IPS-NIHi7 (cell line): ENCODE results near the gene CRHR2.
A peak's percentile ranks its signal among the peaks of the same experiment; 100 is the strongest.

Source experiments
- DNase-seq: peaks from one replicate; pipeline ENCODE4 v3.0.0; 2012; ENCODE audit warnings: mixed read lengths; ENCODE audit errors: extremely low spot score

Gene CRHR2

DNA sequence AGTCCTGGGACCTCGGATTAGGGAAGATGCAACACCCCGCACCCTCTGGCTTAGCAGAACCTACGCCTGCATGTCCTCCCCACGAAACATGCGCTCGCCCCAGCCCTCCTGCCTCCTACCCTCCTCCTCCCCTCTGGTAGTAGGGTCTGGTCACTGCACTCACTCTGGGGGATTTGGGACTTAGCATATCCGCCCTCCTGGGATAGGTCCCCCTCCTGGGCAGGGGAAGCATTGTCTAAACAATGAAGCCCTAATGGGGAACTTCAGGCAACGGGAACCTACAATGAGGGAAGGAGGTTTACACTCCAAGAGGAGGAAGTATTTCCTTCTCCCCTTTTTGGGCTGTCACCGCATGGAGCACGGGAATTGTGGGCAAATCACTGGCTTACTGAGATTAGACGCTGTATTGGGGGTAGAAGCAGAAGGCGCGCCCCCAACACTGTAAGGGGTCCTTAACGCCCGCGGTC is 892 bp downstream of the CRHR2 start:
- peak; percentile 74 for DNase-seq

DNA sequence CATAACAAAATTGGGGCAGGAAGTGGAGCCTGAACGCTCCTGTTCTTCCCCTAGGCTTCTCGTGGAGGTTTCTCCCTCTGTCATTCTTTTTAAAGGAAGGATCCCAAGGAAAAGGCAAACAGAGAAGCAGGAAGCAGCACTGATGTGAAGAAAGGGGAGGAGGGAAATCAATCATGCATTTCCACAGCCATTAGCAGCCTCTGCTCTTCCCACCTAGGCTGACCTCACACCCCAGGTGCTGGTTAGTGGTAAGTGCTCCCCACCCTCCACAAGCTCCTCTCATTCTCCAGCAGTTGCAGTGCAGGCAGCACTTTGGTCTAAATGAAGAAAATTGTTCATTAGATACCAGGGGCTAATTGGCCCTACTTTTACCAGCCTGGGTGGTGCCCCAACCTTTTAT is 2.6 kb downstream of the CRHR2 start:
- no peak for DNase-seq

DNA sequence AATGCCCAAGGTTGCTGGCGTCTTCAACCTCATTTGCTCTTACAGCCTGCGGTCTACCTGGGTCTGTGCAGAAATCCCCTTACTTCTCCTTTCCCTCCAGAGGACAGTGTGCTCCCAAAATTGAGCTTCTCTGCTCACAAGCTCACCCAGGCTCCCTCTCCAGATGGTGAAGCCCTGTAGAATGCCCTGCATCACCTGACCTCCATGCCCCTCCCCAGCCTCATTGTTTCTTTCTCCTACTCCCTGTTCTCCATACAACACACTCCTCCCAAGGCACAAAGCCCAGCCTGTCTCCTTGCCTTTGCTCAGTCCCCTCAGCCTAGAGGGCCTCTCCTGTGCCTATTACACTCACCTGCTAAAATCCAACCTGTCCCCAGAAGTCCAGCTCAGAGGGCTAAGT is 3.5 kb downstream of the CRHR2 start:
- DNase-seq: no peak

- DNase-seq: no peak
Measured at GRCh38 chr7:30674876-30675275, 7.4 kb downstream of the CRHR2 start.

GRCh38 chr7:30674420-30674819 is 7.8 kb downstream of the CRHR2 start:
- no peak for DNase-seq

- peak; percentile 91 for DNase-seq
Measured at GRCh38 chr7:30671793-30672465, 10.3 kb downstream of the CRHR2 start.

DNA sequence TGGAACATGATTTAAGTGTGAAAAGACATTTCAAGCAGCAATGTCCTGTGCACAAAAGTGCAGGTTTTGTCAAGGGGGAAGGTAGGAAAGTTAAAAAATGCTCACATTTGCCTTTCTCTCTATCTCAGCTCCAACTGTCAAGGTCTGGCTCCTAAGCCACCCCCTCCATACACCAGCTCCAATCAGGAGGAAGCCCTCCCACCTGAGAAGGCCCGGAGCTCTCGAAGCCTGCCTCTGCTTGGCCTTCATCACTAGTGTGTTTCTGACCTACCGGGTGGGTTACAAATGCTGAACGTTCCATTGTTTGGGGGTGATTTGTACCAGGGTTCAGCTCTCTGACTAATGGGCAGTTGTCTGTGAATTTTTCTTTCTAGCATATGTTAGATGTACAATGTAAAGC is 14.2 kb downstream of the CRHR2 start:
- no peak for DNase-seq

GRCh38 chr7:30667172-30667571 is 15.1 kb downstream of the CRHR2 start:
- no peak for DNase-seq

DNA sequence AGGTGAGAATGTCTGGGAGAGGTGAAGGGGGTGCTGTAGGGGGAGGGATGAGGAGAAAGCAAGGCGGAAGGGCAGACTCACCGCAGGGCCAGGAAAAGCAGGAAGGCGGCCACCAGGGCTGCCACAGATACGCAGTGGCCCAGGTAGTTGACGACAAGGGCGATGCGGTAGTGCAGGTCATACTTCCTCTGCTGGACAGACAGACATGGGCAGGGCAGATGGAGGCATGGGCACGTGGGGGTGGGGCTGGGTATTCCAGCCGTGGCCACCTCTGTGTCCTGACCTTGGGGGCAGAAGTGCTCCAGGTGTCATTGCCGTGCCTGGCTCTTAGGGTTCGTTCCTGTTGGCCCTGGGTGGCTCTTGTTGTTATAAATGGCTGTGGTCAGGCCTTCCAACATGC is 16.8 kb downstream of the CRHR2 start:
- no peak for DNase-seq

DNA sequence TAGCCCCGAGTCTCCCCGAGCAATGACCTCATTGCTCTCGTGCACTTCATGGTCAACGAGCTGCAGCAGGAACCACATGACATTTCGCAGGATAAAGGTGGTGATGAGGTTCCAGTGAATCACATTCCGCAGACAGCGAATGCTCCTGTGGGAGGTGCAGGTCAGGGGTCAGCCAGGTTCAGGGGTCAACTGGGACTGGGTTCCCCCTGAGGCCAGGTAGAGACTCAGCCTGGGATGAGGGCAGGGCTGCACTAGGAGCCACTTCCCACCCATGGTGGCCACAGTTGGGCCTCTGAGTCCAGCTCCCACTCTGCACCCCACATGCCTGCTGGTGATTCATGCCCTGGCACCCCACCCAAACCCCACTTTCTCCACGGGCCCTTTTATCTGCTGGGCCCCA is 17.2 kb downstream of the CRHR2 start:
- DNase-seq: no peak

- no peak for DNase-seq
Measured at GRCh38 chr7:30664184-30664885, 17.9 kb downstream of the CRHR2 start.

- DNase-seq: no peak
Measured at GRCh38 chr7:30663414-30663813, 18.8 kb downstream of the CRHR2 start.

DNA sequence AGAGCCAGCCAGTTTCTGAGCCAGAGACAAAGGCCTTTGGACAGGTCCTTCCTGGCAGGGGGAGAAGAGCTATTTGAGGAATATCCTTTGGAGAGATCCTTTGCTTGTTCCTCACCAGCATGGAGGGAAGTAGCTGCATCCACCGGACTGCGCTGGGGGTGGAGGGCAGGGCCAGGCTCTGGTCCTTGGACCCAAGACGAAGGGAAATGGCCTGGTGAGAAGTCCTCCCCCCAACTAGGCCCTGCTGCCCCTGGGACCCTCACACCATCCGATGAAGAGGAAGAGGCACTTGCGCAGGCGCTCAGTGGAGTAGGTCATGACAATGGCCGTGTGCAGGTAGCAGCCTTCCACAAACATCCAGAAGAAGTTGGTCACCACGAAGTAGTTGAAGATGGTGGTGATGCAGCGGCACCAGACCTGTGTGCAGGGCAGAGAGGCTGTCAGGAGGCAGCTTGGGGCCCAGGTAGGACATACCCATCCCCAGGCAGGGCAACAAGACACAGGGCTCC is 19.8 kb downstream of the CRHR2 start:
- no peak for DNase-seq

DNA sequence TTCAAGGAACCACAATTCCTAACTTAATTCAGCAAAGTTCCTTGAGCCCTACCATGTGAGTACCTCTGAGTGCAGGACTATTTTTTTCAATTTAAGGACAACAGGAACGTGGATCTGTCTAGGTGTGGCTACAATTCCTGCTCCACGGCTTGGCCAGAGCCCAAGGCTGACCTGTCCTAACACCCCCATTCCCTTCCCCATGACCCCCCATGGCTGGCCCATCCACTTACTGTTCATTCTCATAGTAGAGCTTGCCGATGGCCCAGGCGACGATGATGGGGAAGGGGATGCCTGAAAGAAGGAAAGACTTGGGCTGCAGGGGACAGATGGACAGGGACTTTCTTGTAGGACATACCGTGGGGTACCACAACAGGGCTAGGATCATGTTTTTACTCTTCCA is 20.3 kb downstream of the CRHR2 start:
- no peak for DNase-seq

GRCh38 chr7:30660331-30661255 is 21.7 kb downstream of the CRHR2 start:
- no peak for DNase-seq

GRCh38 chr7:30659312-30659711 is 22.9 kb downstream of the CRHR2 start:
- no peak for DNase-seq

DNA sequence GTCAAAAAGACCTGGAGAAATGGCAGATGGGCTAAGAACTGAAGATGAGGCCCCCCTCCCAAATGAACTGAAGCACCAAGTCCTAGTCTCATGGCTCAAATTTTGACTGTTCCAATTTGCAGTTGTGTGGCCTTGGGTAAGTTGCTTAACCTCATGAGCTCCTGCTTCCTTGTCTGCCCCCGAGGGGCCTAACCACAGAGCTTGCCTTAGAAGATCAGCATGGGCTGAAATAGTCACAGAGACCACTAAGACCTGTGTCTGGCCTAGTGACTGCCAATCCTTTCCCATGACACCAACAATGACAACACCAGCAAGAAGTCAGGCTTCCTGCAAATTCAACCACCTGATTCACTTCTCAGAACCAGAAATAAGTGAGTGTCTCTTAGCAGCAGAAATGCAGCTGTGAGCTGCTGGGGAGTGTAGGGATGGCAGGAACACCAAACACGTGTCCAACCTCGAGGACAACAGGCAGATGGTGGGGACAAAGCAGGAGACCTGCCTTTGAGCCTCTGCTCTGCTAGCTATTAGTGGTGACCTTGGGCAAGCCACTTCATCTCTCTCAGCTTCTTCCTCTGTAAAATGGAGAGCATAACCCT is 23.7 kb downstream of the CRHR2 start:
- no peak for DNase-seq

DNA sequence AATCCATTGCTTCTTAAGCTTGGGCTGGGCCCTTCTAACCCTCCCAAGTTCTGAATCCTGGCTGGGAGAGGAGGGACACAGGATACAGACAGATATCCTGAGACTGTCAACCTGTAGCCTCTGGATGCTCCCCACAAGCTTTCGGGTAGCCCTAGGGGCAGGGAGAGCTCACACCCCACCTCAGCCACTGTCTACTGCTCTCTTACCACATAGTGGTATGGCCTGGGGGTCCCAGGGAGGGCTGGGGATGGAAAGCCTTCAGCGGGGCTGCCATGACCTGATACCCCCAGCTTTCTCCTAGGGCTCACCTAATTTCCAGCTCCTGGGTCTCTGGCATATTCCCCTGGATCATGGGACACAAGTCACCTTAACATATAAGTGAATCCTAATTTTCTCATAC is 25.1 kb downstream of the CRHR2 start:
- no peak for DNase-seq

GRCh38 chr7:30656006-30656957 is 26.0 kb downstream of the CRHR2 start:
- DNase-seq: no peak

DNA sequence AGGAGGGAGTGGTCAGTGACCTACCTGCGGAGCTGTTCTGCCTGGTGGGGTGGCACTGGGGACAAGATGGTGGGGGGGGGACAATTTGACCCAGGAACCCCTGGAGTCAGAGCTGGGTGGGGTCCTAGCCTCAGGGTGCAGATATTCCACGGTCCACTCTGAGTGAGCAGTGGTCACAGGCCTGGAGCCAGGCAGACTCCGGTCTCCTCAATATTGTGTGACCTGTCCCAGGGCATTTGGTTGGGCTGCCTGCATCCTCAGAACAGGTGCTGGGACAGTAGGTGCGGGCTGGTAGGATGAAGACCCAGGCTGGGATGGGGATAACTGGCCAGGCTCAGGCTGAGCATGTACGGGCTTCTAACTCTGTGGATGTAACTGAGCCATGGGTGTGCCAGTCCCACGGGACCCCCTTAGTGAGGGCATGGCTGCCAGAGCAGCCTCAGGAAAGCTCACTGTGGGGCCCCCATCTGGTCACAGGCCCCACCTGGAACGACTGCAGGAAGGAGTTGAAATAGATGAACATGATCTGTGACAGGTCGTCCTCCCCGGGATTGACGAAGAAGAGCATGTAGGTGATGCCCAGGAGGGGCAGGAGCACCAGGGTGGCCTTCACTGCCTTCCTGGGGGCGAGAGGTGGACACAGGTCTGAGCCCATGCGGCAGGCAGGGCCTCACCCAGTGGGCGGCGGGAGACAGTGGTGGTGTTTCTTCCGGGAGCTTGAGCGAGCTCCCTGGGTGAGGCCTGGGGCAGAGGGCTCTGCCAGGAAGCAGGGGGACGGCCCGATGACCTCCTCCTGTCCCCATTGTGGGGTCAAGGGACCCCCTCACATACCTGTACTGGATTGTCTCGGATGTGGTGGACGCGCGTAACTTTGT is 26.9 kb downstream of the CRHR2 start:
- no peak for DNase-seq
